Epithelial cell of proximal tubule (primary cell): ENCODE measurements around the gene ENKD1. TPM values are rescaled to one million over a fixed set of nuclear protein-coding genes. Genes with fewer than 3 reads are reported as not detected.

ENCODE experiments used
- DNase-seq: peaks from one replicate; pipeline ENCODE4 v3.0.0-alpha.2; 2011; ENCODE audit warnings: low read depth
- H3K4me3 ChIP-seq: 2 replicates; pipeline ENCODE4 v1.5.1; 2011; ENCODE audit warnings: low read depth, mild to moderate bottlenecking, low read length
- total RNA-seq: library from RNA; depleted of rRNA; stranded (reverse); fragments of >200 nt; gene quantifications from 2 replicates; pipeline ENCODE4 v1.2.3, GENCODE V29; 2015
- TF ChIP-seq, protein P1 (sequence below): conservative IDR thresholded peaks from 2 replicates; pipeline ENCODE4 v1.5.1; 2012; ENCODE audit warnings: low read depth, mild to moderate bottlenecking, low read length

The ENKD1 gene
- total RNA-seq, 1 donor from 2014 or later, result 12.2 TPM

DNA sequence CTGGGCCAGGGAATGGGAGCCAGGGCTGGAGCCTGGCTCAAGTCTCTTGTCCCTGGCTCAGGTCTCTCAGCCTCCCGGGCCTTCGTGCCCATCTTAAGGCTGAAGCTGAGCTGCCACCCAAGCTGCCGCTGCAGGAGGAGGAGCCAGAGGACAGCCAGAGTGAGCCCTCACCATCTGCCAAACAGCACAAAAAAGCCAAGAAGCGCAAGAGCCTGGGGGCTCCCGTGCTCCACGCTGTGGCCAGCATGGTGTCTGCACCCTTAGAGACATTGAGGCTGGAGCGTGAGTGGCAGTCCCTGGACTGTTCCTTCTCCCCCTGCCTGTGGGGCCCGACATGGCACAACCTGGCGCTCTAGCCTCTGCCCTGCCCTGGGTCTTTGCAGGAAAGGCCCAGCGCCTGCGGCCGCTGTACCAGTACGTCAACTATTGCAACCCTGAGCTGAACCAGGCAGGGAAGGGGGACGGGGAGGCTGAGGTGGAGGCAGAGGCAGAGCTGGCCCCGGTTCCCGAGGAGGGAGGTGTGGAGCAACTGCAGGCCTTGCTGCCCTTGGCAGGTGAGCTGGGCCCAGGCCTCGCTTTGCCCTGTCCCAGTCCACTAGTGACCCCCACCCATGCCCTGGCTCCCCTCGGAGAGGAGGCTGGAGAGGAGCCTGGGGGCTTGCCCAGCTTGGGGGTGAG is 1.4 kb upstream of the ENKD1 start:
- TF ChIP-seq, protein P1, sequence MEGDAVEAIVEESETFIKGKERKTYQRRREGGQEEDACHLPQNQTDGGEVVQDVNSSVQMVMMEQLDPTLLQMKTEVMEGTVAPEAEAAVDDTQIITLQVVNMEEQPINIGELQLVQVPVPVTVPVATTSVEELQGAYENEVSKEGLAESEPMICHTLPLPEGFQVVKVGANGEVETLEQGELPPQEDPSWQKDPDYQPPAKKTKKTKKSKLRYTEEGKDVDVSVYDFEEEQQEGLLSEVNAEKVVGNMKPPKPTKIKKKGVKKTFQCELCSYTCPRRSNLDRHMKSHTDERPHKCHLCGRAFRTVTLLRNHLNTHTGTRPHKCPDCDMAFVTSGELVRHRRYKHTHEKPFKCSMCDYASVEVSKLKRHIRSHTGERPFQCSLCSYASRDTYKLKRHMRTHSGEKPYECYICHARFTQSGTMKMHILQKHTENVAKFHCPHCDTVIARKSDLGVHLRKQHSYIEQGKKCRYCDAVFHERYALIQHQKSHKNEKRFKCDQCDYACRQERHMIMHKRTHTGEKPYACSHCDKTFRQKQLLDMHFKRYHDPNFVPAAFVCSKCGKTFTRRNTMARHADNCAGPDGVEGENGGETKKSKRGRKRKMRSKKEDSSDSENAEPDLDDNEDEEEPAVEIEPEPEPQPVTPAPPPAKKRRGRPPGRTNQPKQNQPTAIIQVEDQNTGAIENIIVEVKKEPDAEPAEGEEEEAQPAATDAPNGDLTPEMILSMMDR, result peak; percentile 89
- H3K4me3 ChIP-seq, result peak overlapping the region; percentile 79
- peak; percentile 52 for DNase-seq

DNA sequence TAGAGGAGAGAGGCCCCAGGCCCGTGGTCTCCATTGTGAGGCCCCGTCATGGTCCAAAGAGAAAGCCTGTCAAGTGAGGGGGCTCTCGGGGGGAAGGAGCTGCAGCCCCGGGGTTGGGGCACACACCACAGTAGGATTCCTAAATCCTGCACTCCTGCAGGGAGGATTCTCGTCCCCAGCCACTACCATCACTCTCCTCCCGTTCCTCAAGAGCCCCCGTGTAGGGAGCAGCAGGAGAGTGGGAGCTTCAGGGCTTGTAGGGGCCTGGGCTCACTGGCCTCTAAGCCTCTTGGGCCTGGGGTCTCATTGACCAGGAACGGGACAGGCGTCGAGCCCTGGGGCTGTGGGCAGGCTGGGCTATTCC is 885 bp upstream of the ENKD1 start:
- H3K4me3 ChIP-seq, result peak overlapping the region; percentile 79
- TF ChIP-seq, protein P1, result no peak
- no peak for DNase-seq

DNA sequence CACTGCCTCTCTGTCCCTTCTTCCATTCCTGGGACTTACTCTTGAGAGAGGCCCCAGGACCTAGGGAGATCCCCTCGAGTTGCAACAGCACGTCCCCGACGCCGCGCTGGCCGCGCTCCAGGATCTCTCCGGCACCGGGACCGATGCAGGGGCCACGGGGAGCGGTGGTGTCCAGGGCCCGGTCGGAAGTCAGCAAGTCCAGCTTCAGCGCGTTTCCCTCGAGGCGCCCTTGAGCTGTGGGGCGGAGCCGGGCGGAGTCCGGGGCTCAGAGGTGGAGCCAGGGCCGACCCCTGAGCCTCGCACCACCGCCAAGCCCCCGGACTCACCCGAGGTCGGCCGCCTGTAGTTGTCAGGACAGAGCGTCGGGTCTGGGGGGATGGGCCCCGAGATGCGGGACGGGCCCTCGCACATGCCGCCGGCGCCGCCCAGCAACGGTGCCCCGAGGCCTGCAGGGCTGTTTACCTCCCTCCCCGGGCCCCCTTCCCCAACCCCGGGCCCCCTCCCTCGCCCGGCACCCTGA is 458 bp downstream of the ENKD1 start:
- peak overlapping the region; percentile 79 for H3K4me3 ChIP-seq
- TF ChIP-seq, protein P1, result no peak
- no peak for DNase-seq

DNA sequence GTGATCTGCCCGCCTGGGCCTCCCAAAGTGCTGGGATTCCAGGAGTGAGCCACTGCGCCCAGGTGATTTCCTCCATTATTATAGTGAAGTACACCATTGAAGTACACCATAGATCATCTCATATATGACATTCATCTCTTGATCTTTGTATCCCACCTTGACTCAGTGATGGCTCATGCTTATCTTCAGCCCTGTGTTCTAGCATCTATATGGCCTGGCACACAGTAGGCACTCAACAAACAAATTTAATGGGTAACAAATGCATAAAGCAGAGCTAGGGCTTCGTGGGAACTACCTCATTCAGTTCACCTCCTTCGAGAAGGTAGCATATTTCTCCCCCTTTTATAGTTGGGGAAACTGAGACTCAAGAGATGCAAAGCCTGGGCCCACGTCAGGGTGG is 952 bp downstream of the ENKD1 start:
- DNase-seq, result no peak
- peak overlapping the region; percentile 79 for H3K4me3 ChIP-seq
- TF ChIP-seq, protein P1, result no peak

DNA sequence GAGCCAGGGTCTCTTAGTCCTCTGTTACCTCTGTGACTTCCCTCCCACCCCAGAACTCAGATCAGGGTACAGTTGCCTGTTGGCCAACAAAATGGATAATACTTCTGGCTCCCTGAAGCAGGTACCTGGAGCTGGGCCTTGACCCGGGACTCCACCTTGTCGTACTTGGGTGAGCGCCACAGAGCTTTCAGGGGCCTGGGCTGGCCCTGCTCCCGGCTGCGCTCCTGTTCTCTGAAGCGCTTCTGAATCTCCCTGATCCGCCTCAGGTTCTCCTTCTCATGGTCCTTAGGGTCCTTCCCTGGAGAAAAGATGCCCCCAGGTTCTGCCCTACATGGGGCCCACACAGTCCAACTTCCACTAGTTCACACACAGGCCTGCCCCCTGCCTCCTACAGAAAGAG is 1.7 kb downstream of the ENKD1 start:
- DNase-seq, result no peak
- H3K4me3 ChIP-seq, result no peak overlapping the region
- TF ChIP-seq, protein P1, result no peak

DNA sequence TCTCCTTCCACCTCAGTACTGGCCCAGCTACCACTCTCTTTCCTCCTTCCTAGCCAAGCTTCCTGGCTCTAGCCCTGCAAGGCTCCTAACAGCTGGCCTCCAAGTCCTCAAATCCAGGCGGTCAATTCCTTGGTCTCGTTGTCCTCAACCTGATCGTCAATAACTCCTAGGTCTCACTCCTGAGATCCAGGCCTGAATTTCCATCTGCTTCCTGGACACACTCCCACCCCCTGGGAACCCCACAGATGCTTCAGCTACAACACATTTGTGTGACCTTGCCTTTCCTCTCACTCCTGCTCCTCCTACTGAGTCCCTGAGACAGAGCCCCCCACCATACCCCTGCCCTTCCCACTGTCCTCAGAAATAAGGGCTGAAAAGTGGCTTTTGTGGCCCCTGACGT is 2.3 kb downstream of the ENKD1 start:
- DNase-seq, result no peak
- TF ChIP-seq, protein P1, result no peak
- H3K4me3 ChIP-seq, result no peak overlapping the region

DNA sequence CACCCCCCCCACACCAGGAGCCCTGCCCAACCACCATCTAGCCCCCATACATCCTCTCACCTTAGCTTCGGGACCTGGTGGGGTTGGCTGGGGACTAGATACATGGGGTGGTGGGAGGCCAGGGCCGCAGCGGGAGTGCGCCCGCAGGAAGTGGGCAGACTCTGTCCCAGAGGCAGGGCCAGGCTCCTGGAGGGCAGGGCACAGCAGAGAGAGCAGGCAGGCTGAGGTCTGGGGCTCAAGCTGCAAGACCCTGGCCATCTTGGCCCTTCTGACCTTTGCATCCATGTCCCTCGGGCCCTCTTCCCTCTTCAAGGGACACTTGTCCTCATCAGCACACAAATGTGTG is 2.7 kb downstream of the ENKD1 start:
- TF ChIP-seq, protein P1, result no peak
- no peak for DNase-seq
- H3K4me3 ChIP-seq, result no peak overlapping the region
